Caco-2 (cell line): ENCODE data around the gene EPB41L4B. TPM values are rescaled to one million over a fixed set of nuclear protein-coding genes. Genes with fewer than 3 reads are reported as not detected.

Experiments used
- BruUV-seq: library from RNA; stranded (reverse); fragments of 400-500 nt; replicated peaks from 2 replicates; lab custom pipeline; 2021; lab: Mats Ljungman, UMichigan
- CTCF ChIA-PET: fragments of 300-600 bp; sonication (Branson Sonifier 250); formaldehyde crosslinking; loops from one replicate; lab custom pipeline; 2022; ENCODE audit warnings: antibody characterized with exemption; lab: Charles Lee
- POLR2A ChIA-PET: fragments of 300-600 bp; sonication (Branson Sonifier 250); formaldehyde crosslinking; loops from one replicate; lab custom pipeline; 2022; ENCODE audit warnings: antibody characterized with exemption; lab: Charles Lee
- DNase-seq, 2 experiments: peaks; one replicate each; pipeline versions ENCODE4 v3.0.0 to v3.0.0-alpha.2; 2020 to 2022
- H3K27me3 ChIP-seq: replicated peaks from 2 replicates; pipeline ENCODE4 v1.6.0; 2011; ENCODE audit warnings: low read length; ENCODE audit not compliant: control insufficient read depth, insufficient read depth
- H3K36me3 ChIP-seq: 2 replicates; pipeline ENCODE4 v1.5.1; 2011; ENCODE audit warnings: low read length; ENCODE audit not compliant: control insufficient read depth, insufficient read depth
- H3K4me1 ChIP-seq: fragments of 250-450 bp; sonication (Bioruptor Pico); 2 replicates; pipeline ENCODE4 v1.5.1; 2020; ENCODE audit warnings: mild to moderate bottlenecking
- H3K4me3 ChIP-seq: 2 replicates; pipeline ENCODE4 v1.5.1; 2011; ENCODE audit warnings: low read depth, mild to moderate bottlenecking, control low read depth, low read length
- H3K9me3 ChIP-seq: fragments of 250-450 bp; sonication (Bioruptor Pico); 2 replicates; pipeline ENCODE4 v1.5.1; 2020; ENCODE audit warnings: mild to moderate bottlenecking, moderate library complexity
- H3K27ac Mint-ChIP-seq: one replicate; pipeline ENCODE4 v1.8.0; 2022; ENCODE audit warnings: mixed read lengths; ENCODE audit not compliant: unreplicated experiment
- H3K27me3 Mint-ChIP-seq: one replicate; pipeline ENCODE4 v1.8.0; 2022; ENCODE audit warnings: mixed read lengths; ENCODE audit not compliant: insufficient read depth, unreplicated experiment
- H3K36me3 Mint-ChIP-seq: one replicate; pipeline ENCODE4 v1.8.0; 2022; ENCODE audit warnings: mild to moderate bottlenecking, mixed read lengths; ENCODE audit not compliant: insufficient read depth, unreplicated experiment
- H3K4me1 Mint-ChIP-seq: one replicate; pipeline ENCODE4 v1.8.0; 2022; ENCODE audit warnings: low read depth, mixed read lengths; ENCODE audit not compliant: unreplicated experiment
- H3K4me3 Mint-ChIP-seq: one replicate; pipeline ENCODE4 v1.8.0; 2022; ENCODE audit warnings: mild to moderate bottlenecking, moderate library complexity, mixed read lengths; ENCODE audit not compliant: unreplicated experiment
- H3K9me3 Mint-ChIP-seq: one replicate; pipeline ENCODE4 v1.8.0; 2022; ENCODE audit warnings: mixed read lengths; ENCODE audit not compliant: unreplicated experiment
- CTCF ChIP-seq, 2 experiments: fragments of 200-600 bp in 1 of 2; IDR thresholded peaks; 1 replicate in 1 of 2; 2 replicates in 1 of 2; pipeline versions ENCODE4 v1.5.1 to v1.8.0; 2011 to 2022; ENCODE audit warnings: antibody characterized with exemption in 1 of 2, control low read depth in 1 of 2, inconsistent platforms in 1 of 2, low read depth in 1 of 2, low read length in 1 of 2, mild to moderate bottlenecking in 1 of 2, moderate library complexity in 1 of 2; ENCODE audit not compliant: insufficient read depth in 1 of 2, severe bottlenecking in 1 of 2, unreplicated experiment in 1 of 2
- intact Hi-C: fragments of 100-400 bp; cut with micrococcal nuclease; formaldehyde crosslinking; loops from one replicate; pipeline ENCODE4 v1.10.0; 2022; ENCODE audit not compliant: unreplicated experiment
- total RNA-seq: library from RNA; stranded (reverse); gene quantifications from 2 replicates; pipeline ENCODE4 v1.2.3, GENCODE V29; 2022

Gene EPB41L4B
- total RNA-seq, 1 experiment from 2014 or later: 16.3 TPM

- POLR2A ChIA-PET: no interaction called here
- no peaks in the 10 kb centered on the region for H3K9me3 ChIP-seq
- H3K27me3 ChIP-seq: no peaks in the 10 kb centered on the region
- no peak for DNase-seq
- no peak overlapping the region for H3K4me3 Mint-ChIP-seq
- H3K27me3 Mint-ChIP-seq: no peaks in the 10 kb centered on the region
- no peak overlapping the region for H3K27ac Mint-ChIP-seq
- intact Hi-C loops: no loop called here
- H3K4me3 ChIP-seq: no peak overlapping the region
- CTCF ChIA-PET: no interaction called here
- H3K36me3 Mint-ChIP-seq: no peaks in the 10 kb centered on the region
- TF ChIP-seq CTCF (IDR thresholded peaks at IDR 0.05; ENCODE audit: insufficient read depth in 1 of 2, low read depth in 1 of 2, low read length in 1 of 2, severe bottlenecking in 1 of 2, unreplicated experiment in 1 of 2): no peak
- no peaks in the 10 kb centered on the region for H3K4me1 Mint-ChIP-seq
- H3K4me1 ChIP-seq: no peaks in the 10 kb centered on the region
- no peaks in the 10 kb centered on the region for H3K36me3 ChIP-seq
- no TSS peak for BruUV-seq
- H3K9me3 Mint-ChIP-seq: no peaks in the 10 kb centered on the region
Measured at GRCh38 chr9:109141375-109141774, 179.5 kb downstream of the EPB41L4B start.

GRCh38 chr9:109139851-109140250 is 181.0 kb downstream of the EPB41L4B start:
- no peaks in the 10 kb centered on the region for H3K9me3 ChIP-seq
- POLR2A ChIA-PET: no interaction called here
- no peak for TF ChIP-seq CTCF (IDR thresholded peaks at IDR 0.05; ENCODE audit: insufficient read depth in 1 of 2, low read depth in 1 of 2, low read length in 1 of 2, severe bottlenecking in 1 of 2, unreplicated experiment in 1 of 2)
- H3K36me3 ChIP-seq: no peaks in the 10 kb centered on the region
- Mint-ChIP-seq H3K4me1 (no peaks in the 10 kb centered on the region), H3K9me3 (no peaks in the 10 kb centered on the region), H3K27ac (no peak overlapping the region), H3K36me3 (no peaks in the 10 kb centered on the region), H3K27me3 (no peaks in the 10 kb centered on the region), H3K4me3 (no peak overlapping the region)
- no peak for DNase-seq
- no TSS peak for BruUV-seq
- intact Hi-C loops: no loop called here
- H3K27me3 ChIP-seq: no peaks in the 10 kb centered on the region
- CTCF ChIA-PET: no interaction called here
- H3K4me1 ChIP-seq: no peaks in the 10 kb centered on the region
- no peak overlapping the region for H3K4me3 ChIP-seq

- no peaks in the 10 kb centered on the region for H3K9me3 Mint-ChIP-seq
- H3K4me3 Mint-ChIP-seq: no peak overlapping the region
- intact Hi-C loops: no loop called here
- Histone ChIP-seq H3K4me3 (no peak overlapping the region), H3K9me3 (no peaks in the 10 kb centered on the region), H3K4me1 (peaks cover 6% of the 10 kb centered on the region; the same call in 1 of the 2 replicates), H3K27me3 (no peaks in the 10 kb centered on the region), H3K36me3 (no peaks in the 10 kb centered on the region)
- no peaks in the 10 kb centered on the region for H3K4me1 Mint-ChIP-seq
- no peak for TF ChIP-seq CTCF (IDR thresholded peaks at IDR 0.05; ENCODE audit: insufficient read depth in 1 of 2, low read depth in 1 of 2, low read length in 1 of 2, severe bottlenecking in 1 of 2, unreplicated experiment in 1 of 2)
- ChIA-PET CTCF (no interaction called here), POLR2A (no interaction called here)
- H3K36me3 Mint-ChIP-seq: no peaks in the 10 kb centered on the region
- BruUV-seq: no TSS peak
- H3K27me3 Mint-ChIP-seq: no peaks in the 10 kb centered on the region
- H3K27ac Mint-ChIP-seq: no peak overlapping the region
- no peak for DNase-seq
Measured at GRCh38 chr9:109138421-109138820, 182.4 kb downstream of the EPB41L4B start.
